GM19023 (cell line): ENCODE results near the gene KDM5C.
"Not testable (repeated sequence)": the region's sequence is repeated elsewhere in the genome, so short reads cannot be mapped to it uniquely, and the experiment has no call there.

Source experiments
- ATAC-seq: cut with Tn5 transposase; IDR thresholded peaks from one replicate; pipeline ENCODE4 v1.9.1; 2021; ENCODE audit warnings: mild to moderate bottlenecking, moderate library complexity; ENCODE audit not compliant: unreplicated experiment

The KDM5C gene

GRCh38 chrX:53194308-53194707 lies 30.7 kb downstream of the KDM5C start:
- ATAC-seq, result no peak

- no peak for ATAC-seq
These were observed 31.9 kb downstream of the KDM5C start for GRCh38 chrX:53193093-53193492.

GRCh38 chrX:53190363-53190960 lies 34.5 kb downstream of the KDM5C start:
- ATAC-seq, result no peak

GRCh38 chrX:53188763-53189162 lies 36.2 kb downstream of the KDM5C start:
- peak; percentile 77 for ATAC-seq

- no peak for ATAC-seq
These were observed 38.7 kb downstream of the KDM5C start for GRCh38 chrX:53186351-53186750.

GRCh38 chrX:53184836-53185235 lies 40.2 kb downstream of the KDM5C start:
- ATAC-seq, result no peak

- ATAC-seq, result no peak
These were observed 53.7 kb downstream of the KDM5C start for GRCh38 chrX:53171356-53171755.

GRCh38 chrX:53166103-53166502 lies 58.9 kb downstream of the KDM5C start:
- ATAC-seq, result no peak

- not testable (repeated sequence) for ATAC-seq
These were observed 60.4 kb downstream of the KDM5C start for GRCh38 chrX:53164566-53164965.

GRCh38 chrX:53163436-53163835 lies 61.6 kb downstream of the KDM5C start:
- ATAC-seq, result no peak

- no peak for ATAC-seq
These were observed 64.6 kb downstream of the KDM5C start for GRCh38 chrX:53160297-53160983.

- ATAC-seq, result no peak
These were observed 65.8 kb downstream of the KDM5C start for GRCh38 chrX:53159184-53159583.

- no peak for ATAC-seq
These were observed 68.8 kb downstream of the KDM5C start for GRCh38 chrX:53156207-53156596.

- ATAC-seq, result no peak
These were observed 69.3 kb downstream of the KDM5C start for GRCh38 chrX:53155512-53156206.

- no peak for ATAC-seq
These were observed 71.4 kb downstream of the KDM5C start for GRCh38 chrX:53153581-53153980.
